HG02798 (cell line): Measurements from ENCODE around the gene BIRC7.
"Not testable (repeated sequence)": the region's sequence is repeated elsewhere in the genome, so short reads cannot be mapped to it uniquely, and the experiment has no call there.

Experiments
- ATAC-seq: cut with Tn5 transposase; IDR thresholded peaks from one replicate; pipeline ENCODE4 v1.9.1; 2021; ENCODE audit warnings: mild to moderate bottlenecking; ENCODE audit not compliant: unreplicated experiment, poor library complexity

BIRC7 gene

DNA sequence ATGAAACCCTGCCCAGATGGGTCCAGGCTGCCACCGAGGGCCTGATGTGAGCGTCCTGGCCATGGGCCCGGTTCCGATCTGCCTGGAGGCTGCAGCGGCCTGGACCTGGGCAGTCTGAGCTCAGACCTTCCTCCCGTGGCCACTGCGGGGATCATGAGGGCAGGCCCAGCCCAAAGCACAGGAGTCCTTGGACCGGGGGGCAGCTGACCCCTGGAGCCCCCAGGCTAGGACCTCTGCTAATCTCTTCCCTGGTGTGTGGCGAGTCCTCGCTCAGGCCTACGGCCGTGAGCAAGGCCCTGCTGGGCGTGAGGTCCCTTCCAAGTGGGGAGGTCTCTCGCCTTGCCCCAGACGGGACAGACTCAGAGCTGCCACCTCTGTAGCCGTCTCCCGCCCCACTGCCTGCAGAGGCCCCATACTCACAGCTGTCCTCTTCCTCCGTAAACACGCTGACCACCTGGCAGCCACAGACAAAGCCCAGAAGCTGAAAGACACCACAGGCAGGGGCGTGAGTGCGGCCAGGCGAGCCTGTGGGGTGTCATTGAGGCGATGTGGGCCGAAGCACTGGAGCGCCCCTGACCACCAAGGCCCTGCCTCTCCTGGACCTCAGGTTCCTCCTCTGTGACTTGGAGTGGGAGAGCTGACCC is 8.0 kb downstream of the BIRC7 start:
- ATAC-seq, result no peak

DNA sequence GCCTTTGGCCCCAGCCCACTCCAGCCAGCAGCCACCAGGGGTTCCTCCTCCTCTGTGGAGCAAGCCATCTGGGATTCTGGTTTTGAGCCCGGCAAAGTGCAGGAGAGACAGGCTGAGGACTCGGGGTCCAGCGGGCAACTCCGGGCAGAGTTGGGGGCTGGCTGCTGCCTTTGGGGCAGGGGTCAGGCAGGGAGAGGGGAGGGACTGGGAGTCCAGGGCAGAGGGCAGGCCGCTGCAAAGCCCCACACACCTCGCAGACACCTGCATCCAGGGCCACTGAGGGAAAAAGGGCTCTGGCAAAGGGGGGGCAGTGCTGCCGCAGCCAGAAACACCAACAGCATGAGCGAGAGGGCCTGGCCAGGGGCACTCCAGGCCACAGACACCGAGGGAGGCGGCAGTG is 8.8 kb downstream of the BIRC7 start:
- ATAC-seq, result no peak

DNA sequence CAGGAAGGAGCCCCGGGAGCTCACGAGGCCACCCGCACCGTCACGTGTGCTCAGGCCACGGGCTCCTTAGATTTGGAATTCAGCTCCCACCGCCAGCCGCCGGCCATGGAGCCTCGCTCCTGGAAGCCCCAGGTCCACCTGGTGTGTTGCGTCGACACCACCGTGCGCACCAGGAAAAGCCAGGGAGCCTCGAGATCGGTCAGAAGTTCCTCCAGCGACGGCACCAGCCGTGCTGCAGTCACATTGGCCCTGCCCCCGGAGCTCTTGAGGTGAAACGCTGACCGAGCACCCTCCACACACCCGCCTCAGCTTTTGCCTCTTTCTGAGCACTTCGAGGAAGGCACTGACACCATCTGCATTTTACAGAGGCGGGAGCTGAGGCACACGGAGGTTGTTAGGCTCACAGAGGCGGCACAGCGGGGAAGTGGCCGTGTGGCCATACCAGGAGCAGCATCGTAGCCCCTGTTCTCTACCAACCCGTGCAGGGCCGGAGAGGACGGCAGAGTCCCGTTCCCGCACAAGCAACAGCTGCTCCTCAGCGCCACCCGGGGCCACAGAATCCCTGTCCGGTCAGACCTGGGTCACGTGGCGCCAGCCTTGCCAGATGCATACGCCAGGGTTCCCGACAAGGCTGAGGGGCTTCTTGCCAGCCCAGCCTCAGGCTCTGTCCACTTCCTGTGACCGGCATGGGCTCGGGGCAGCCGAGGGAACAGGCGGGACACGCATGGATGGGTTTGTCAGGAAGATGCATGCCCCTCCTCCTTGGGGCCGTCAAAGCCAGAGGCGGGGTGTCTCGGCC is 11.0 kb downstream of the BIRC7 start:
- ATAC-seq, result no peak

DNA sequence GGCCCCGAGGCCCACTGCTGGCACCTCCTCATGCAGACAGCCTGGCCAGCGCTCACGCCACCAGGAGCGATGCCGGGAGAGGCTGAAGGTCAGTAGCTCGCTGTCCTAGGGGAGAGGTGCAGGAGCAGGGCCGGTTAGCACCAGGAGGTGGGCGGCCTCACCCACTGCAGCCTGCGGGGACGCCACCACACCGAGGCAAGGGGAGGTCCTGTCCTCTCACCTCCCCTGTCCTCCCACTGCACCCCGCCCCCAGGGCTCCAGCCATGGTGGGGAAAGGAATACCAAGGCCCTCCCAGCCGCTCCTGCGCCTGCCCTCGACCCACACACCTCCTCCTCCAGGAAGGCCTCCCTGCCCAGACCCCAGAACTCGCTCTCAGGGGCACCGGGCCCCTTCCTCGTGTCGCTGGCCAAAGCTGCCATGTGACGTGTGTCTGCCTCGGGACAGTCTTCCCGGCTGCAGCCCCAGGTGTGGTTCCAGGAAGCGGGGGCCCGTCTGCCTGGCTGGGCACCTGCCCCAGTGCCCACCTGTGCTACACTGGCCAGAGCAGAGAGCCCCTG is 12.0 kb downstream of the BIRC7 start:
- ATAC-seq, result no peak

DNA sequence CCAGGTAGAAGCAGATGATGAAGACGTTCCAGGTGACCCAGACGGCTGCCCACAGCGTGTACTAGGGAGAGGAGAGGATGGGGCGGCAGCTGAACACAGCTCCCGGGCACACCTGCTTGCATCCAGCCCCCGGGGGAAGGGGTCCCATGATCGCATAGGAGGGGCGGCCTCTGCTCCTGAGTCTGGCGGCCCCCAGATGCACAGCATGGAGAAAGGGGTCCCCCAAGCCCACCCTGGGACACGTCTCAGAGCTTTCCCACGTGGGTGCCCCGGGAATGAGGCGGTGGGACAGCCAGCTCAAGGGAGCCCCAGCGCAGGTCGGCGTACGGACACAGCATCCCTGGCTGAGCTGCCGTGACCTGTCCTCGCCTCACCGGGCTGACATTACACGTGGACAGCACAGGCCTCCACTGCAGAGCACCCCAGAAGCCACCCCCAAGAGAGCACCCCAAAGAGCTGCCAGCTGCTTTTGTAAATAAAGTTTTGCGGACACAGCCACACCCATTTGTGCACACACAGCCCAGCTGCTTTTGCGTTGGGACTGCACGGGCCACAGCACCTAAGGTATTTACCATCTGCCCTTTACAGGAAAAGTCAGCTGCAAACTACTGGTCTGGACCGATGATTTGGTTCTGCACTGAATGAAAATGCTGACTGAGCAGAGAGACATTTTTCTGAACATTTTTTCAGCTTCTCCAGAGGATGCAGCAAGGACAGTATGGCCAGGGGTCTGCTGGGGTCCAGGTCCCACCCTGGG is 13.3 kb downstream of the BIRC7 start:
- ATAC-seq, result no peak

DNA sequence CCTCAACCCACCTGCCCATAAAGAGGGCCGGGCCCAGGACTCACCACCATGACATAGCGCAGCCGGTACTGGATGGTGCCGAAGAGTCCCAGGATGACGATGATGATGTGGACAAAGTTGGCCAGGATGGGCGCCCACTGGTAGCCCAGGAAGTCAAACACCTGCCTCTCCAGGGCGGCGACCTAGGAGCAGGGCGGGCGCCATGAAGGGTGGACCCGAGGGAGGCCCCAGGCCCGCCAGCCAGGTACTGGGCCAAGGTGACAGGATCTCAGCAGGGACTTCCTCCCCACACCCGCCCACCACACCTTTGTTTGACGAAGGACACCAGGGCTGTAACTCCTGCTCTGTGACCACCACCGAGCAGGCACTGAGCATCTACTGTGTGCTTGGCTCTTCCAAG is 14.2 kb downstream of the BIRC7 start:
- no peak for ATAC-seq

DNA sequence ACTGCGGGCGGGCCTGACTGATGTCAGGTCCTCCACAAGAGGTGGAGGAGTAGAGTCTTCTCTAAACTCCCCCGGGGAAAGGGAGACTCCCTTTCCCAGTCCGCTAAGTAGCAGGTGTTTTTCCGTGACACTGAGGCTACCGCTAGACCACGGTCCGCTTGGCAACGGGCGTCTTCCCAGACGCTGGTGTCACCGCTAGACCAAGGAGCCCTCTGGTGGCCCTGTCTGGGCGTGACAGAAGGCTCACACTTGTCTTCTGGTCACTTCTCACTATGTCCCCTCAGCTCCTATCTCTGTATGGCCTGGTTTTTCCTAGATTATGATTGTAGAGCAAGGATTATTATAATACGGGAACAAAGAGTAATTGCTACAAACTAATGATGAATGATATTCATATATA is 15.6 kb downstream of the BIRC7 start:
- ATAC-seq, result not testable (repeated sequence)

DNA sequence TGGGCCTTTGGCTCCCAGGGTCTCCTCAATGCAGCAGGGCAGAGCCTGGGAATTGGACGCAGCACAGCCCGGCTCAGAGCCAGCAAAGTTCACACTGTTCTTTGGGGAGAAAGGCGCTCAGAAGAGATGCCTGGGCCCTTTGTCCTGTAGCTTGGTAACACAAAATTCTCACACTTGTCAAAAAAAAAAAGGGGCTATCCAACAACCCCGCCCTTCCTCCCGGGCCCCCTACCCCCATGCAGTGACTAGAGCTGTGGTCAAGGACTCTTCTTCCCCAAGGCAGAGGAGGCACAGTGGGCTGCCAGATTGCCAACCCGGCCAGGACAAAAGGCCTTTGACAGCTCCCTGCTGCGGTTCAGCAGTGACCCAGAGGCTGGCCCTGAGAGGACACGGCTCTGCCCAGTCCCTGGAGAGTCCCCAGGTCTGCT is 16.6 kb downstream of the BIRC7 start:
- no peak for ATAC-seq

DNA sequence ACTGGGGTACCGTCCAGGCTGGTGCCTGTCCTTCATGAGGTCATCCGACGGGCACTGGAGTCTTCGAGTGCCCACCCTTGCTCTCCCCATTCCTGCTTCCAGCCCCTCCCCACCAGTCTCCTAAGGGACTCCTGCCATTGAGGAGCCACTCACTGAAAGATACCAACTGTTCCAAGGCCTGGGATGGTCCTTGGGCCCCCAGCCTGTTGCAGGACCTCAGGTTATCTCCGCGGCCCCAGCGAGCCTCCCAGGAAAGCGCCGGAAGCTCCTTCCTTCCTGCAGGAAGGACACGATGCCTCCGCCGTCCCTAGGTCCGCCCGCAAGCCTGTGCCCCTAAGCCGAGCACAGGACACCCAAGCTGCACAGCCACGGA is 17.3 kb downstream of the BIRC7 start:
- no peak for ATAC-seq

DNA sequence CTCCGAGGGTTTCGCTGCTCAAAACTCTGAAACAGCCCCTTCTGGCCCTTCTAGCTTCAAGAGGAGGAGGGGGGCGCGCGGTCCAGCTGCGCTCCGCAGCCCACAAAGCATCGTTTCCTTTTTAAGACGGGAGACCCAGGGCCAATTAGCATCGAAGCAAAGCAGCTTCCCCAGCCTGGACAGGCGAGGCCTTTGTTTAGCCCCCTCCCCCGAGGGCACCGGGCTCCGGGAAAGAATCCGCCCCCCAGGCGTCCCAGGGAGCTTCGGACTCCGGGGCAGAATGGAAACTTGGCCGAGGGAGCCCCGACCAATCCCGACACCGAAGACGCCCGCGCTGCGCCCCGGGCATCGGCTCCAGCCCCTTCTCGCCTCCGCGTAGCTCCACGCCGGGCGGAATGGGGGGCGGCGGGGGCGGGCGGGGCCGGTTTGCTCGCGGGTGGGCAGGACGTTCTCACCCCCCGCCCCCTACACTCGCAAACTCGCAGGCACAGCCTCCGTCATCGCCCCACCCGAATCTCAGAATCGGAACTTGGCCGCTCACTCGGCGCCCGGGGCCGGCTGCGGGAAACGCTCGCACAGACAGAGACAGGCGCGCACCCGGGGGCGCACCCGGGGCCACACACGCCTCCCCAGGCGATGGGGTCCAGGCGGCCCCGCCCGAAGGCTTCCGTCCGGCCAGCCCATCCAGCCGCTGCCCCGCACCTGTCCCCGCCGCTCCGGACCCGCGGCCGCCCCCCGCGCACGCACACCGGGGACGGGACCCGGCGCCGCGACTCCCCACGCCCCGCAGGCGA is 17.9 kb downstream of the BIRC7 start:
- ATAC-seq, result no peak

DNA sequence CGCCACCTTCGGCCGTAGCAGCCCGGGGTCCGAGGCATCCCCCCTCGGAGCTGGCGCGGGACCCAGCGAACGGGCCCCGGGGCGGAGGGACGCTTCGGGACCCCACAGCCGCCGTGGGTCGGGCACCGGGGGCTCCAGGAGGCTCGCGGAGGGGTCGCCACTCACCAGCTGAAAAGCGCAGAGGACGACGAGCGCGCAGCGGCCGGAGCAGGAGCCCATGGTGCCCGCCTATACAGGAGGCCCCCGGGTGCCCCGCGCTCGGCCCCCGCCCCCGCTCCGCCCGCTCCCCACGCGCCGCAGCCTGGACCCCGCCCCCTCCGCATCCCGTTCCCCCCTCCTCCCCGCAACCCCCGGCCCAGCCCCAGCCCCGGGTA is 18.5 kb downstream of the BIRC7 start, which contains the start of gene NKAIN4:
Gene NKAIN4, minus strand, starts transcription at position 232 of the 374 bp plus-strand sequence. Its CDS starts 13 bp downstream, at position 219.
- ATAC-seq, result no peak

DNA sequence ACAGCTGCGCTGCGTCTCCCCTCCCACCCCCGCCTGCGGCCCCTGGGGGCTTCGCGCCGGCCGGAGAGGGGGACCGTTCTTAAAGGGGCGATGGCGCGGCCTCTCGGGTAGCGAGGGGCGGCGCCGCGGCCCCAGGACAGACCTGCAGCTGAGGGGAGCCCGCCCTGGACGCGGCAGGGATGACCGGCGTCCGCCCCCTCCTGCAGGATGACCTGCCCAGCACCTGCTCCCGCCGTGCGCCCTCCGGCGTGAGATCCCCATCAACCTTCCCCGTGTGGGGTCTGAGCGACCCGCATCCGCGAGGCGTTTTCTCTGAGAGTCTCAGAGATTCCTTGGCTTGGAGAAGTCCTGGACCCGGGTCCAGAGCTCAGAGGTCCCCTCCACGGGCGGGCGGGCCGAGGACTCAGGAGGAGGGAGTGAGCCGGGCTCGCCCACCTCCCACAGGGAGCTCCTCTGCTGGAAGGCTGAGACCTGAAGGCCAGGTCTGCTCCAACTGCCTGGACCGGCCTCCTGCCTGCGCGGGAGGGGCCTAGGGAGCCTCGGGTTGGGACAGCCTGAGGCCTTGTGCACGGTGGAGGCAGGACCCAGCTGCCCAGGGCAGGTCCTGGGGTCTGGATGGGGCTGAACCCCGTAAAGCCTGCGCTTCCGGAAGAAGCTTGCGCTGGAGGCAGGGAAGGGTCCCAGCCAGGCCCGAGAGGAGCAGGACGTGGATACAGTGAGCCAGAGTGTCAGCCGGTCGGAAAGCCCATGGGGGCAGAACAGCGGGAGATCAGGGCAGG is 19.1 kb downstream of the BIRC7 start:
- ATAC-seq, result no peak

DNA sequence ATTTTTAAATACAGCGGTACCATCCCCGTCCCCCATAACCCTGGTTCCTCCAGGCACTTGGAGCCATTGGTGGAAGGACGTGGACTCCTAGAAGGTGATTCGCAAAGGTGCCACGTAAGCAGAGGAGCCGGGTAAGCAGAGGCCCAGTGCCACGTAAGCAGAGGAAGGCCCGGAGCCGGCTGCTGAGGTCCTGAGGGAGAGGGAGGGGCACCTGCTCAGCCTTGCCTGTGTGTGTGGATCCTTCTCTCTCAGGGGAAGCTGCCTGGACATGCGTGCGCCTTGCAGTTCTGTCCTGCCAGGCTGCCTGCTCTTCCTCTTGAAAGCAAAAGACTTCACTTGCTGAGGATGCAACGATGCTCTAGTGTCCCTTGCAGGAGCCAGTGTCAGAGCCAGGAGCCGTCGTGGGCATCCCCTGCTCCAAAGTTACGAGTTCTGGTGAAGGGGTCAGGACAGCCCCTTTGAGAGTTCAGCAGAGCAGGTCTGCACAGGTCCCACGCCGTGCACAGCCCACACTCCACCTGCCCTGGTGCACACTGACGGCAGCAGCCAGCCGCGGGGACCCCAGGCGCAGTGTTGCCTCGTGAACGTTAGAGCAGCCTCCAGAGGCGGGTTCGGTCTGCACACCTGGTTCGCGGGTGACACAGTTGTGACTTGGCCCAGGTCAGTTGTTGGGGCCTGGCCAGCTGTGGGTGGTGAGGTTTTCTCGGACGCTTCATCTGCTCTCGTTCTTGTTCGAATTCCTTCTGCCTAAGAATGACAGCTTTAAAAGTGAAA is 20.4 kb downstream of the BIRC7 start:
- no peak for ATAC-seq

DNA sequence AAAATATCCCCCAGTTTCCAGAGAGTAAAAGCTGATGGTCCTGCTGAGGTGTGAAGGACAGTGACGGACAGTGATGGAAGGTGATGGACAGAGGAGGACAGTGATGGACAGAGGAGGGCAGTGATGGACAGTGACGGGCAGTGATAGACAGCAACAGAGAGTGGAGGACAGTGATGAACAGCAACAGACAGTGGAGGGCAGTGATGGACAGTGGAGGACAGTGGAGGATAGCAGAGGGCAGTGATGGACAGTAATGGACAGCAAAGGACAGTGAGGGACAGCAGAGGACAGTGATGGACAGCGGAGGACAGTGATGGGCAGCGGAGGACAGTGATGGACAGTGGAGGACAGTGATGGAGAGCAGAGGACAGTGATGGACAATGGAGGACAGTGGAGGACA is 21.2 kb downstream of the BIRC7 start:
- ATAC-seq, result no peak

DNA sequence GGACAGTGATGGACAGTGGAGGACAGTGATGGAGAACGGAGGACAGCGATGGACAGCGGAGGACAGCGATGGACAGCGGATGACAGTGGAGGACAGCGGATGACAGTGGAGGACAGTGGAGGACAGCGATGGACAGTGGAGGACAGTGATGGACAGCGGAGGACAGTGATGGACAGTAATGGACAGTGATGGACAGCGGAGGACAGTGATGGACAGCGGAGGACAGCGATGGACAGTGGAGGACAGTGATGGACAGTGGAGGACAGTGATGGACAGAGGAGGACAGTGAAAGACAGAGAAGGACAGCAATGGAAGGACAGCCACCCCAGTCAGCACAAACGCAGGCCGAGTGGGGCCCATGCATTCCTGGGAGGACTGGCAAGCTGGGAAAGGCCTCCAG is 21.9 kb downstream of the BIRC7 start:
- no peak for ATAC-seq

DNA sequence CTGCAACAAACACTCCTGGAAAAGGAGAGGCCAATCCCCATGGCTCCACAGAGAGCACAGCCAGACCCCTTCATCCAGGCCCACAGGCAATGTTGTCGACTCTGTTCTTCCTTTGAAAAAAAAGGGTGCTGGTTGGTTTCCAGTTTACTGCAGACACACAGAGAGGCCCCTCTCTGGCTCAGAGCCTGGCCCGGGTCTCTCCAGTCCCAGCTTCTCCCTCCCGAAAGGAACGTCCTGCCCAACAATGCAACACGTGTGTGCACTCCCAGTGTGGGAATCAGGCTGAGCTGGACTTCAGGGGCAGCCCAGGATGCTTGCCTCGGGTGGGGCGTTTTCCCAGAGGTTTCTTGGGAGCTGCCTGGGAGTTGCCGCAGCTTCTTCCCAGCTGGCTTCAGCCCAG is 23.1 kb downstream of the BIRC7 start:
- ATAC-seq, result no peak

DNA sequence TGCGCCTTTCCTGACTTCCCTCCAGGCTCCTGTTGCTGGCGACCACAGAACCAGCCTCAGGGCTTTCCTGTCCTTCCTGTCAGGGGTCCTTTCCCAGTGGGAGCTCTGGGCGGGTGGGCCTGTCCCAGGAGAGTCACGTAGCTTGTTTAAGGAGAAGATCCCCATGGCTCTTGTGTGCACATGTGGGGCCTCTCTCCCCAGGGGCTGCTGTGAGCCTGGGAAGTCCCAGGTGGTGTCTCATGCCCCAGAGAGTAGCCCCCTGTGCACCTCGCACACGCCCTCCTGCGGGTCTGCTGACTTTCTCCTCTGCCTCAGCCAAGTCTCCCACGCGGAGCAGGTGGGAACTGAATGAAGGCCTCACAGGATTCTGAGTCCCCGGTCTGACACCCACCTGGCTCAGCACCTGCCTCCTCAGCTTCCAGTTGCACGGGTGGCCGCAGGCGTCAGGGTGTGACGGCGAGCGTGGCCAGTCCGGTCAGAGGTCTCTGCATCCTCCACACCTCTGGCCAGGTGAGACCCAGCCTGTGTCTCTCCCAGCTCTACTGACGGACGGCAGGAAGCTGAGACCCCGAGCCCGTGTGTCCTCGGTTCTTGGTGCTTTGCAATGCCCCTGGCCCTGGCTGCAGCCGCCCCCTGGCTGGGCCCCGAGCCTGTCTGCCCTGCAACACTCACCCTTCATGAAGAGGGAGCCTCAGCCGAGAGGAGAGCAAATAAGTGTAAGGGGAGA is 24.2 kb downstream of the BIRC7 start:
- no peak for ATAC-seq

DNA sequence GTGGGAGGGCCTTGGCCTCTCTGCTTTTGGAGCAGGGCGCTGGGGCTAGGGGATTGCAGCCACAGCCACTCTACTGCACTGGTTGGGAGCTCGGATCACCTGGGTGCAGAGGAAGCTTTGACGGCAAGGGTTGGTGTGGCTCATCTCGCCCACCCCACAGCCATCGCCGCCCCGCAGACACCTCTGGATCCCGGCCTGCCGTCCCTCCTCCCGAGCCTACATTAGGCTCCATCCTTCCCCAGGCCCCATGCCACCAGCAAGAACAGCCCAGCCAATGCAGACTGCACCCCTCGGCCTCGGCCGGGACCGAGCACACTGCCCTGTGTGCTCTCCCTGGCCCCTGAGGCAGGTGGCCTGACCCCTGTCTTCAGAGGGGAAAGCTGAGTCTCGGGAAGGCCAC is 24.8 kb downstream of the BIRC7 start:
- no peak for ATAC-seq
